Neural cell (in vitro differentiated cells): ENCODE results near the gene TTC23. TPM values are rescaled to one million over a fixed set of nuclear protein-coding genes. Genes with fewer than 3 reads are reported as not detected.

Source experiments
- H2AFZ ChIP-seq: fragments of 200-600, 300-800 bp; sonication (generic), shearing (Covaris generic); 2 replicates; pipeline ENCODE4 v1.6.0; 2014; ENCODE audit warnings: low read depth, mild to moderate bottlenecking, antibody characterized with exemption, low read length, moderate library complexity
- H3F3A ChIP-seq: fragments of 200-600 bp; shearing (Covaris generic); 2 replicates; pipeline ENCODE4 v1.6.1; 2016; ENCODE audit warnings: mild to moderate bottlenecking, moderate library complexity, mixed read lengths, antibody characterized with exemption, low read length; ENCODE audit not compliant: insufficient read depth, poor library complexity, severe bottlenecking
- H3K27ac ChIP-seq: fragments of 200-600, 300-800 bp; sonication (generic), shearing (Covaris generic); 2 replicates; pipeline ENCODE4 v1.5.1; 2014; ENCODE audit warnings: mild to moderate bottlenecking, low read length, moderate library complexity
- H3K27me3 ChIP-seq: fragments of 300-800, 200-600 bp; sonication (generic), shearing (Covaris generic); 2 replicates; pipeline ENCODE4 v1.6.0; 2014; ENCODE audit warnings: mild to moderate bottlenecking, low read depth, low read length, moderate library complexity; ENCODE audit not compliant: insufficient read depth
- H3K36me3 ChIP-seq: fragments of 300-800, 200-600 bp; sonication (generic), shearing (Covaris generic); 2 replicates; pipeline ENCODE4 v1.5.1; 2014; ENCODE audit warnings: mild to moderate bottlenecking, antibody characterized with exemption, low read length, moderate library complexity; ENCODE audit not compliant: insufficient read depth
- H3K4me2 ChIP-seq: fragments of 300-800, 200-600 bp; sonication (generic), shearing (Covaris generic); 2 replicates; pipeline ENCODE4 v1.6.0; 2014; ENCODE audit warnings: mild to moderate bottlenecking, low read length
- H3K4me3 ChIP-seq: fragments of 300-800, 200-600 bp; sonication (generic), shearing (Covaris generic); 2 replicates; pipeline ENCODE4 v1.5.1; 2014; ENCODE audit warnings: mild to moderate bottlenecking, low read length, moderate library complexity
- H3K79me2 ChIP-seq: fragments of 200-600 bp; shearing (Covaris generic); replicated peaks from 2 replicates; pipeline ENCODE4 v1.6.0; 2014; ENCODE audit warnings: mild to moderate bottlenecking, low read length, moderate library complexity; ENCODE audit not compliant: insufficient read depth
- H3K9ac ChIP-seq: fragments of 300-800, 200-600 bp; sonication (generic), shearing (Covaris generic); 2 replicates; pipeline ENCODE4 v1.6.1; 2016; ENCODE audit warnings: mild to moderate bottlenecking, low read length, mixed read lengths
- H3K9me2 ChIP-seq: fragments of 200-600 bp; shearing (Covaris generic); 2 replicates; pipeline ENCODE4 v1.6.1; 2016; ENCODE audit warnings: mild to moderate bottlenecking, low read length, mixed read lengths; ENCODE audit not compliant: insufficient read depth
- H3K9me3 ChIP-seq: fragments of 200-600, 300-800 bp; sonication (generic), shearing (Covaris generic); 2 replicates; pipeline ENCODE4 v1.6.1; 2016; ENCODE audit warnings: mild to moderate bottlenecking, mixed run types, low read length, moderate library complexity, mixed read lengths
- H4K20me1 ChIP-seq: fragments of 200-600 bp; shearing (Covaris generic); 2 replicates; pipeline ENCODE4 v1.6.1; 2016; ENCODE audit warnings: mild to moderate bottlenecking, mixed run types; ENCODE audit not compliant: insufficient read depth
- EP300 ChIP-seq: fragments of 450-650 bp; conservative IDR thresholded peaks from 2 replicates; pipeline ENCODE4 v1.6.1; 2014; ENCODE audit warnings: antibody characterized with exemption, mild to moderate bottlenecking, moderate library complexity; ENCODE audit not compliant: poor library complexity, severe bottlenecking
- EZH2 ChIP-seq: fragments of 200-600, 300-800 bp; shearing (Covaris generic), sonication (generic); IDR thresholded peaks from 2 replicates; pipeline ENCODE4 v1.6.1; 2014; ENCODE audit warnings: antibody characterized with exemption, low read length, borderline replicate concordance, mild to moderate bottlenecking; ENCODE audit not compliant: insufficient read depth, poor library complexity, severe bottlenecking
- MXI1 ChIP-seq: fragments of 450-650 bp; conservative IDR thresholded peaks from 2 replicates; pipeline ENCODE4 v1.6.1; 2014; ENCODE audit warnings: antibody characterized with exemption, mild to moderate bottlenecking; ENCODE audit not compliant: poor library complexity, severe bottlenecking
- POLR2AphosphoS5 ChIP-seq: IDR thresholded peaks from 2 replicates; pipeline ENCODE4 v1.6.1; 2012
- RAD21 ChIP-seq: fragments of 450-650 bp; conservative IDR thresholded peaks from 2 replicates; pipeline ENCODE4 v1.6.1; 2014; ENCODE audit warnings: antibody characterized with exemption, mild to moderate bottlenecking, moderate library complexity
- SMC3 ChIP-seq: fragments of 450-650 bp; conservative IDR thresholded peaks from 2 replicates; pipeline ENCODE4 v1.6.1; 2014; ENCODE audit warnings: antibody characterized with exemption, mild to moderate bottlenecking, moderate library complexity; ENCODE audit not compliant: poor library complexity
- TAF1 ChIP-seq: IDR thresholded peaks from 2 replicates; pipeline ENCODE4 v1.6.1; 2012; ENCODE audit warnings: low read depth
- polyA plus RNA-seq: library from polyadenylated mRNA; depleted of rRNA; stranded (reverse); fragments of >200 nt; gene quantifications from 2 replicates; pipeline ENCODE4 v1.2.3, GENCODE V29; 2014
- TF ChIP-seq, protein P1 (sequence below): IDR thresholded peaks from 2 replicates; pipeline ENCODE4 v1.6.1; 2012; ENCODE audit warnings: borderline replicate concordance
- TF ChIP-seq, protein P2 (sequence below): fragments of 450-650 bp; IDR thresholded peaks from 2 replicates; pipeline ENCODE4 v1.5.1; 2014; ENCODE audit warnings: antibody characterized with exemption, mild to moderate bottlenecking, moderate library complexity; ENCODE audit not compliant: poor library complexity, severe bottlenecking

TTC23 gene
- polyA plus RNA-seq, 1 donor from 2014 or later: 6.2 TPM

- no peak overlapping the region for H3K4me3 ChIP-seq
- no peaks in the 10 kb centered on the region for H3K9me2 ChIP-seq
- H3K4me2 ChIP-seq: no peak overlapping the region
- H3K79me2 ChIP-seq: no peaks in the 10 kb centered on the region
- no peak overlapping the region for H3K27ac ChIP-seq
- H3K36me3 ChIP-seq: no peaks in the 10 kb centered on the region
- no peak for TF ChIP-seq EP300
- no peak for TF ChIP-seq SMC3
- no peak for TF ChIP-seq RAD21
- no peak for TF ChIP-seq MXI1
- TF ChIP-seq POLR2AphosphoS5: no peak
- TF ChIP-seq, protein P1, sequence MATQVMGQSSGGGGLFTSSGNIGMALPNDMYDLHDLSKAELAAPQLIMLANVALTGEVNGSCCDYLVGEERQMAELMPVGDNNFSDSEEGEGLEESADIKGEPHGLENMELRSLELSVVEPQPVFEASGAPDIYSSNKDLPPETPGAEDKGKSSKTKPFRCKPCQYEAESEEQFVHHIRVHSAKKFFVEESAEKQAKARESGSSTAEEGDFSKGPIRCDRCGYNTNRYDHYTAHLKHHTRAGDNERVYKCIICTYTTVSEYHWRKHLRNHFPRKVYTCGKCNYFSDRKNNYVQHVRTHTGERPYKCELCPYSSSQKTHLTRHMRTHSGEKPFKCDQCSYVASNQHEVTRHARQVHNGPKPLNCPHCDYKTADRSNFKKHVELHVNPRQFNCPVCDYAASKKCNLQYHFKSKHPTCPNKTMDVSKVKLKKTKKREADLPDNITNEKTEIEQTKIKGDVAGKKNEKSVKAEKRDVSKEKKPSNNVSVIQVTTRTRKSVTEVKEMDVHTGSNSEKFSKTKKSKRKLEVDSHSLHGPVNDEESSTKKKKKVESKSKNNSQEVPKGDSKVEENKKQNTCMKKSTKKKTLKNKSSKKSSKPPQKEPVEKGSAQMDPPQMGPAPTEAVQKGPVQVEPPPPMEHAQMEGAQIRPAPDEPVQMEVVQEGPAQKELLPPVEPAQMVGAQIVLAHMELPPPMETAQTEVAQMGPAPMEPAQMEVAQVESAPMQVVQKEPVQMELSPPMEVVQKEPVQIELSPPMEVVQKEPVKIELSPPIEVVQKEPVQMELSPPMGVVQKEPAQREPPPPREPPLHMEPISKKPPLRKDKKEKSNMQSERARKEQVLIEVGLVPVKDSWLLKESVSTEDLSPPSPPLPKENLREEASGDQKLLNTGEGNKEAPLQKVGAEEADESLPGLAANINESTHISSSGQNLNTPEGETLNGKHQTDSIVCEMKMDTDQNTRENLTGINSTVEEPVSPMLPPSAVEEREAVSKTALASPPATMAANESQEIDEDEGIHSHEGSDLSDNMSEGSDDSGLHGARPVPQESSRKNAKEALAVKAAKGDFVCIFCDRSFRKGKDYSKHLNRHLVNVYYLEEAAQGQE: no peak
- no peak for TF ChIP-seq TAF1
- no peaks in the 10 kb centered on the region for H3F3A ChIP-seq
- H4K20me1 ChIP-seq: no peaks in the 10 kb centered on the region
- H3K9me3 ChIP-seq: no peaks in the 10 kb centered on the region
- H3K27me3 ChIP-seq: no peaks in the 10 kb centered on the region
- no peak overlapping the region for H2AFZ ChIP-seq
- no peak overlapping the region for H3K9ac ChIP-seq
Observed at GRCh38 chr15:99149366-99149765, 100.0 kb downstream of the TTC23 start.

DNA sequence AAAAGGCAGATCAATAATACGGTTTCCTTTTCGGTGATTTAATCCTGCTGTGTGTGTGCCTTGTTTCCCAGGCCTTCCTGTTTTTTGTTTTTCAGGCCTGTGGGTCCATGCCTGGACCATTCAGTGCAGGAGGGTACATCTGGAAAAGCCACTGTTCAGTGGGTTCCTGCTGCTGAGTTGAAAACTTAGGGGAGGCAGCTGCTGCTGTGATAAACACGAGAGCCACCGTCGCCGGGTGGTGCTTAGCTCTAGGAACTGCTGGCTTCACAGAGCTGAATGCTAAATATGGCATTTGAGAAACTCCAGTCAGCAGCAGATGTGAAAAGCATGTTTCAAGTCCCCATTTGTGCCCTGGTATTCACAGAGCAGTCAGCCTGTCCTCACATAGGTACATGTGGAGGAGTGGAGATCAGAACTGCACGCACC, 100.5 kb downstream of the TTC23 start:
- no peaks in the 10 kb centered on the region for H3F3A ChIP-seq
- H3K4me2 ChIP-seq: no peak overlapping the region
- no peak for TF ChIP-seq POLR2AphosphoS5
- TF ChIP-seq EP300: no peak
- H3K9me3 ChIP-seq: no peaks in the 10 kb centered on the region
- no peak overlapping the region for H3K27ac ChIP-seq
- no peak overlapping the region for H3K4me3 ChIP-seq
- H3K27me3 ChIP-seq: no peaks in the 10 kb centered on the region
- H3K36me3 ChIP-seq: no peaks in the 10 kb centered on the region
- no peaks in the 10 kb centered on the region for H4K20me1 ChIP-seq
- no peaks in the 10 kb centered on the region for H3K9me2 ChIP-seq
- no peaks in the 10 kb centered on the region for H3K79me2 ChIP-seq
- H3K9ac ChIP-seq: no peak overlapping the region
- H2AFZ ChIP-seq: no peak overlapping the region

DNA sequence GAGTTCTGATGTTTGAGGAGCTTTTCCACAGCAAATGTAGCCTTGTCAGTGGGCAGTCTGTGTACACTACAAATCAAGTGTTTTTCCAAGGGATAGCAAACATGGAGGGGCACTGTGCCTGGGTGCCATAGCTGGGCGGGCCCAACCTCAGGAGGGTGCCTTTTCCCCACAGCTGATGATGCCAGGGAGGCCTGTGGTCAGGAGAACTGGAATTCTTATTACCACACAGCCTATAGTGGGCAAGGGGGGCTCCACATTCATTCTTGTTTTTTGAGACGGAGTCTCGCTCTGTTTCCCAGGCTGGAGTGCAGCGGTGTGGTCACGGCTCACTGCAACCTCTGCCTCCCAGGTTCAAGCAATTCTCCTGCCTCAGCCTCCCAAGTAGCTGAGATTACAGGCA, 102.7 kb downstream of the TTC23 start:
- H3F3A ChIP-seq: no peaks in the 10 kb centered on the region
- H2AFZ ChIP-seq: no peak overlapping the region
- H3K79me2 ChIP-seq: no peaks in the 10 kb centered on the region
- H3K36me3 ChIP-seq: no peaks in the 10 kb centered on the region
- no peak overlapping the region for H3K4me3 ChIP-seq
- no peaks in the 10 kb centered on the region for H3K27me3 ChIP-seq
- TF ChIP-seq RAD21 (no peak), EZH2 (no peak), EP300 (no peak), MXI1 (no peak), SMC3 (no peak), POLR2AphosphoS5 (no peak), TAF1 (no peak)
- TF ChIP-seq, protein P2, sequence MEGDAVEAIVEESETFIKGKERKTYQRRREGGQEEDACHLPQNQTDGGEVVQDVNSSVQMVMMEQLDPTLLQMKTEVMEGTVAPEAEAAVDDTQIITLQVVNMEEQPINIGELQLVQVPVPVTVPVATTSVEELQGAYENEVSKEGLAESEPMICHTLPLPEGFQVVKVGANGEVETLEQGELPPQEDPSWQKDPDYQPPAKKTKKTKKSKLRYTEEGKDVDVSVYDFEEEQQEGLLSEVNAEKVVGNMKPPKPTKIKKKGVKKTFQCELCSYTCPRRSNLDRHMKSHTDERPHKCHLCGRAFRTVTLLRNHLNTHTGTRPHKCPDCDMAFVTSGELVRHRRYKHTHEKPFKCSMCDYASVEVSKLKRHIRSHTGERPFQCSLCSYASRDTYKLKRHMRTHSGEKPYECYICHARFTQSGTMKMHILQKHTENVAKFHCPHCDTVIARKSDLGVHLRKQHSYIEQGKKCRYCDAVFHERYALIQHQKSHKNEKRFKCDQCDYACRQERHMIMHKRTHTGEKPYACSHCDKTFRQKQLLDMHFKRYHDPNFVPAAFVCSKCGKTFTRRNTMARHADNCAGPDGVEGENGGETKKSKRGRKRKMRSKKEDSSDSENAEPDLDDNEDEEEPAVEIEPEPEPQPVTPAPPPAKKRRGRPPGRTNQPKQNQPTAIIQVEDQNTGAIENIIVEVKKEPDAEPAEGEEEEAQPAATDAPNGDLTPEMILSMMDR: no peak
- TF ChIP-seq, protein P1: no peak
- H3K27ac ChIP-seq: no peak overlapping the region
- H3K9me2 ChIP-seq: no peaks in the 10 kb centered on the region
- H3K9ac ChIP-seq: no peak overlapping the region
- H3K9me3 ChIP-seq: no peaks in the 10 kb centered on the region
- H3K4me2 ChIP-seq: no peak overlapping the region
- no peaks in the 10 kb centered on the region for H4K20me1 ChIP-seq
